Activated CD8-positive, alpha-beta memory T cell treated with anti-CD3 and anti-CD28 coated beads, Interleukin-2, amount 50 U/mL, for 24 hours (primary cell): Measurements from ENCODE around the gene ADI1.
"Not testable (repeated sequence)": the region's sequence is repeated elsewhere in the genome, so short reads cannot be mapped to it uniquely, and the experiment has no call there.

ENCODE experiments used
- DNase-seq: peaks from one replicate; pipeline ENCODE4 v3.0.0-alpha.2; 2020; ENCODE audit errors: extremely low read depth

The ADI1 gene

DNA sequence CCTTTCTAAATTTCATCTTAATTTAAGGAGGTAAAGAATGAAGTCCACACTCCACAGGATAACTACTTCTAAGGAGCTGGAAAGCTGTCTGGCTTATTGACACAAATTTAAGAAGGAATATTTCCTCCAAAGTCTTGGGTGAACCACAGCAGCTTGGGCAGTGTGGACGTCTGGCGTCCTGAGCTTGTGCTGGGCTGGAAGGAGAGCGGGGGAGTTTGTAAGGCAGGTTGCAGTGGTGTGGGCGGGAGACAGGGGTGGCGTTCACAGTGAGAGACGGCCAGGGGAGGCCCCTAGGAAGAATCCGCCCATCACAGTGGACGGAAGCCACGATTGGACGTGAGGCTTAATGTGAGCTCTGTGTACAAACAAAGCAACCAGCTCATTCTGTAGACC is 25.7 kb downstream of the ADI1 start:
- no peak for DNase-seq

DNA sequence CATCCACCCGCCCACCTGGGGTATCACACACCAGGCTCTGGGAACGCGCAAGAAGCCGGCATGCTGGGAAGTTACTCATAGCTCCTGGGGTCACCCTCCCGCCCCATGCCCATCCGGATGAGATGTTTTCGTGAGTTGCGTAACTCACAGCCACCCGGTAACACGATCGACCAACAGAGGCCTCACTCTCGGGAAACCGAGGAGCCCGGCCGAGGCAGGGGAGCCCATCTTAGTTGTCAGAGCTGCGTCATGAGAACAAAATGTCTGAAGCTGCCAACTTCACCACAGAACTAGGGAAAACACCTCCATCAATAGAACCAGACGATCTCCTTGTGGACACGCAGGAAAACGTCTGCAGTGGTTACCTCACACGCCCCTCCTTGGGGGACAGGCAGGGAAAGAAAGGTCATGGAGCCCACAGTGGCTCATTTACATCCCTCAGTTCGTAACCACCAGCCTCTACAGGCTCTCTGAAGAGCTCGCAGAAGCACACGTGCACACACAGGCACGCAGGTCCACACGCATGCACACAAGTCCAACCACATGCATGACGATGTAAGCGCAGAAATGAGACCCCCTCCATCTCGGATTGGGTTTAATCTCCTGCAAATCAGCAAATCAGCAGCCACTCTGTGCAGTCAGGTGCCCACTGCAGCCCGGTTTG is 26.2 kb downstream of the ADI1 start:
- no peak for DNase-seq

DNA sequence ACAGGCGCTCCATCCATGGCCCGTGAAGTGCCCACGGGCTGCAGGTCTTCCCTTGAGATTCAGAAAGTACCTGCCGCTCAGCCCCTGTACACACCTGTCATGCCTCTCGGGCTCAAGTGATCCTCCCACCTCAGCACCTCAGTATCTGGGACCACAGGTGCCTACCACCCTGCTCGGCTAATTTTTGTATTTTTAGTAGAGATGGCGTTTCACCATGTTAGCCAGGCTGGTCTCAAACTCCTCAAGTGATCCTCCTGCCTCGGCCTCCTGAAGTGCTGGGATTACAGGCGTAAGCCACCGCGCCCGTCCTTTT is 26.9 kb downstream of the ADI1 start:
- DNase-seq, result not testable (repeated sequence)

DNA sequence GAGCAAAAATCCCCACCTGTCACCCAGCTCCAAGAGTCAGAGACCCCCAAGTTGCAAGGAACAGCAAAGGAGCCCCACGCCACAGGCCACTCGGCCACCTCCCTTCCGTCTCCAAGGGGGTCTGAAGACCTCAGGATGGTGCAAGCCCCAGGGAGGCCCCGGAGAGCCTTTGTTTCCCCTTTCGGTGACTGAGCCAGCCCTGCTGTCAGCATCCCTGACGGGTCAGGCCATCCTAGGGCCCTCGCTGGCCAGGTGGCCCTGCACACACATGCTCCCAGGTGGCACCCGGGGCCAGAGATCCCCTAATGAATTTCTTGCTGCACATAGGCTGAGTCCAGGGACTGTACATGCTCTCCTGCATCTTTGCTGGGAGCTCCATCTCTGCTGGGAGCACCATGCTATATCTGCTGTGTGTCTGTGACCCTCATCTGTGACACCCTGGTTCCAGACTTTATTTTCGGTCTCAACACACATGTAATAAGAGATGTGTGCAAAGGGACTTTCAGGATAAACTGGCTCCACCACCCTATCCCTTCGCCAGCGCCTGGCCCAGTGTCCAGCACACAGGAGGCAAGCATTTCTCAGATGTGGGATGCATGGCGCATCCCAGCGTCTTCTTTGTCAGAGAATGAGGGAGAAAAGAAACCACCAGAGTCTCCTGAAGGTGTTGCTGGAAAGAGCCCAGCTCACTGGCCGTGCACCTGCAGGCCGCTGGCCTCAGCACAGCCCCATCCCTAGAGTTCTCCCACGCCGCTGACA is 27.4 kb downstream of the ADI1 start:
- DNase-seq, result no peak

DNA sequence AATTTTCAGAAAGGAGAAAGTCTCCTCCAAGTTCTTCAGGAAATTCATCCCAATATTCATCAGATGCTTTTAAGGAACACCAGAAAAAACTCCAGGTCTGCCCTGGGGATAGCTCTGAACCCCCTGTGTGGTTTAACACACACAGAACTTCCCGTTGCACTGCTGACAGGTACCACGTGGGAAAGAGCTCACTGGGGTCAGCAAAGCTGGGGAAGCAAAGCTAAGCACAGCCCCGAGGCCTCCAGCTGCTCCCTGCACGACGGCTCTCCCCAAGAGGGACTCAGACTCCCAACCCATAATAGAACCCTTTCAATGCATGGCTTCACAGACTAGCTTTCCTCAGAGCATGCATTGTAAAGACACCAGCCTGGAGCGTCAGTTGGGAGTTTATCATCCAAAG is 28.0 kb downstream of the ADI1 start:
- no peak for DNase-seq

DNA sequence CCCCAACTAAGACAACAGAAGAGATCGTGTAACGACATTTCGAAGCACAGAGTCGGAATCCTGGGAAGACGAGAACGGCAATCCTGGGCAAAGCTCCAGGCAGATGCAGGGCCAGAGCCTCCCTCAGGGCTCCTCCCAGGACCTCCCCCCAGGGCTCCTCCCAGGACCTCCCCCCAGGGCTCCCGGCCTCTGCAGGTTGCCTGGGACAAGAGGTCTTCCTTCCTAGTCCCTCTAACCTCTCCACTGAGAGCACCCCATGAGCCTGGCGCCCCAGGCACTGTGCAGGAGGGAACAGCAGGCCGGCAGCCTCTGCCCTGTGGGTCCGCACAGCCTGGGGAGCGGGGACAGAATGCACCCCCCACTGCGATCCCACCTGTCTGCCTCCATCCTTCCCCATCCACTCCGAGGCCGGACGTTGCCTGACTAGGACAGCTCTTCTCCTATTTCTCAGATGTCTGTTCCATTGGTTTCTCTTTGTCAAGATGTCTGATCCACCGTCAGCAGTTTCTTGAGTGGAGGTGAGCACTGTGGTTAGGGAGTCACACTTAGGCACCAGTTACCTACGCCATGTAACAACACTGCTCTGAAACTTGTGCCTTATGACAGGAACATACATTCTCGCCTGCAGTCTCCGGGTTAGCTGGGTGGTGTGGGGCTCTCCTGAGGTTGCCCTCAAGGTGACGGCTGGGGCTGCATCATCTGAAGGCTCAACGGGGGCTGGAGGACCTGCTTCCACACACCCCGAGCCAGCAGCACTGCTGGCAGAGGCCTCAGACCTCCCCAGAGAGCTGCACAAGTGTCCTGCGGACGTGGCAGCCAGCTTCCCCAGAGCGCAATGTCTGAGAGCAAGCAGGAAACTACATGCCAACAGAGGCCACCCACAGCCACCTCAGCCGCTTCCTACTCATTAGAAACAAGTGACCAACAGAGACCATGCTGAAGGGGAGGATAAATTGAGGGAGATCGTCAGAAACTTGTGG is 28.9 kb downstream of the ADI1 start:
- DNase-seq, result no peak

DNA sequence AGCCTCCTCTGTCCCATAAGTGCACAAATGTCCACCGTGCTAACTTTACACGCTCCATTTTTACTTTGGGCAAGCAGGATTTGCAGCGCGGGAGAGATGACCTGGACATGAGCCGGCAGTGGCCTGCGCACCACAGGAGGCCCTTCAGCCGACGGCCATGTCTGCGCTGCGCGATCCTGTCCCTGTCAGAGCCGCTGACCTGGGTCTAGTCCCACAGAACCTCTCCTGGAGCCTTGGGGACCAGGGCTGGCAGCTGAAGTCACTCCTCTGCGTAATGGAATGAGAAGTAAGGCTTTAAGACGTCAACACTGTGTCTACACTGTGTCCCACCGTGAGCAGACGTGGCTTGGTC is 29.6 kb downstream of the ADI1 start:
- no peak for DNase-seq

DNA sequence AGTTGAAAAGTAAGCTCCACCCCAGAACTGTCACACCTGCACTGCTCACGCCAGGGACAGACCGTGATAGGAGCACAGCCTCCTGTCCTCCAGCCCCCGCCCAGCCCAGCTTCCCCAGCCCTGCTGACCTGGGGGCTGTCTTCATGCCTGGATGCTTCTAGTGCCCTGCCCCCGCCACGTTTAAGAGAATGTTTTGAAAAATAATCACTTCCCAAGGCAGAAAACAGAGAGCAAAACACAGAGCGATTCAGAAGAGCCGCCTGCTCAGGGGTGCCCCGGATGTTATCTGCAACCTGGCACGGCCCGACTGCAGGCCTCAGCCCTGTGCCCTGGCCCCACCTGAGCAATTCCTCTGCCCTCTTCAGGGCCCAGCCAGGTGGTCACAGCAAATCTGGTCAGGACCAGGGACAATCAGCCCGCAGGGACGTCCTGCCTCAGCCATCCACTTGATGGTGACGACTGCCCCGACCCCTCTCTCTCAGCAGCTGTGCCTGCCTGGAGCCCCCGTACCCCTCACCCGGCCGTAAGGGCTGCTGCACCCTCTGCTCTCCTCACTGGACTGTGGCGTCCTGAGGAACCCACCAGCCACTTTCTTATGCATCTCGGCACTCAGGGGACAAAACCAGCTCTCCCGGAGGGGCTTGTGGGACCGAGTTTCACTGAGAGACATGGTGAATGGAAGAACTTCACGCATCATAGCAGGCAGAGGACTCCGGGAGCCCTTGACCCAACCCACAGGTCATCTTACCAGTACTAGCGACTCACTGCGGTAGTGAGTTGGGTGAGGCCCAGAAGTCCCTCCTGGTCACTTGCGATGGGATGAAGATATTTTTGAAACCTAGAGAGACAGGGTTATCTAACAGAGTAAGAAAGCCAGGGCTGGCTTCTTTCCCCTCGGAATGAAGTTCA is 30.2 kb downstream of the ADI1 start:
- no peak for DNase-seq

DNA sequence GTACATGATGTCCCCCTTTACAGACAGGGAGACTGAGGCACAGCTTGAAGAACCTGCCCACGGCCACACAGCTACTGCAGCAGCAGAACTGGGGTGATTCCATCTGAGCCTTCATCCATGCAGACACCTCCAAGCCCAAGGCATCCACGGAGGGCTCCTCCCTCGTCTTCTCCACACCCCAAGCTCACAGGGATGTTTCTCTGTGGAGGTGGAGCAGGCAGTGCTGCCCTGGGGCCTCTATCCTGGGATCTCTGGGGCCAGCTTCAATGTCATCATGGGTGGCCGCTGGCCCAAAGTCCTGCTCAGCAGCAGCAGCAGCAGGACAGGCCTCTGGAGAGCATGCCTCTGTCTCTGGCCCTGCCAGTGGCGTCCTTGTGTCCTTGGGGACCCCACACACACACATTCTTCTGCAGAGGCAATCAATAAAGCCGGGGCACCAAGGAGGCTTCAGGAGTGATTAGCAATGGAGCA is 31.2 kb downstream of the ADI1 start:
- no peak for DNase-seq

DNA sequence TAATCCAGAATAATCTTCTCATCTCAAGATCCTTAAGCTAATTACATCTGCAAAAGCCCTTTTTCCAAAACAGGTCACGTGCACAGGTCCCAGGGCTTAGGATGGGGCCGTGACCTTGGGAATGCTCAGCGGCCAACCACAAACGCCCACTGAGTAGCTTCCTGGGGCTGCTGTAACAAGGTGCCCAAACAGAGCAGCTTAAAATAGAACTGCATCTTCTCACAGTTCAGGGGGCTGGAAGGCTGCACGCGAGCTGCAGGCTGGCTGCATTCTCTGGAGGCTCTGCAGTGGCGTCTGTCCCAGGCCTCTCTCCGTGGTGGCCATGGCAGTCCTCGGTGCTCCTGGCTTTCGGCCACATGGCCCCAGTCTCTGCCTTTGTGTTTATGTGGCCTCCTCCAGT is 31.9 kb downstream of the ADI1 start:
- no peak for DNase-seq

DNA sequence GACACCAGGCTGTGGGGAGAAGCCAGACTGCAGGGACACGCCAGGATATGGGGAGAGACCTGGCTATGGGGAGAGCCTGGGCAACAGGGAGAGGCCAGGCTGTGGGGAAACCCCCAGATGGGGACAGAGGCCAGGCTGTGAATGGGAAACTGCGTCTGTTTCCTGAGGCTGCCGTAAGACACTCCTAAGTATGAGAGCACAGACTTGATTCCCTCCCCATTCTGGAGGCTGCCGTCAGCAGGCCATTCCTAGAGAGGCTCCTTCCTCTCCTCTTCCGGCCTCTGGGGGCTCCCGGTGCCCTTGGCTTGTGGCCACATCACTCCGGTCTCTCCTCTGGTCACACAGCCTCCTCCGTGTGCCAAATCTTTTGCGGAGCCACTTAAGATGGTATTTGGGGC is 32.3 kb downstream of the ADI1 start:
- DNase-seq, result no peak

DNA sequence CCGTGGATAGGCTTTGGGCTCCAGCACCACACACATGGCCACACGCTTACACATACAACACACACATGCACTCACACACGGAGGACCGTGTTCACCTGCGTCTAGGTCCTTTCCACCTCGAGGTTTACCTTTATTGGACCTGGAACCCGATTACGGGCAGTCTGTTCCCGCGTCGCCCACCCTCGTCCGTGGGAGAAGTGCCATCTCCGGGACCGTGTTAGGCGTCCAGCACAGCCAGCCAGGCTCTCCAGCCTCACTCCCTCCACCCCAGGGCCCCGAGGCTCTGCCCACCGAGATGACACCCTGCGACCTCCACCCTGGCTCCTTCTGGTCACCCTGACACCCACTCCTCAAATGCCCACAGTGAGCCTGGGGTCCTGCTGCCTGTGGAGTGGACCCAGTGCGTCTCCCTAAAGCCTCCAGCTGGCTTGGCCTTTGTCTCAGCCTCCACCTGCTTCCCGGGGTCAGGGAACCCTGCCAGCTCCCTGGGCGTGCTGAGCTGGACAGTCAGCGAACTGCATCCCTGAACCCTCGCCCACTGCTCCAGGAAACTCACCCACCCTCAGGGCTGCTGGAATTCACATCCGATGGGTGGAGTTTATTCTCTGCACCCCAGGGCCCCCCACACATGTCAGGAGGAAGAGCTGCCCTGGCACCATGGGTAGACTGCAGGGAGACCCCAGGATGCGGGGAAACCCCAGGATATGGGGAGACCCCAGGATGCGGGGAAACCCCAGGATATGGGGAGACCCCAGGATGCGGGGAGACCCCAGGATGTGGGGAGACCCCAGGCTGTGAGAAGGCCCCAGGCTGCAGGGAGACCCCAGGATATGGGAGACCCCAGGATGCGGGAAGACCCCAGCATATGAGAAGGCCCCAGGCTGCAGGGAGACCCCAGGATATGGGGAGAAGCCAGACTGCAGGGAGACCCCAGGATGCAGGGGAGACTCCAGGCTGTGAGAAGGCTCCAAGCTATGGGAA is 33.0 kb downstream of the ADI1 start:
- DNase-seq, result no peak

DNA sequence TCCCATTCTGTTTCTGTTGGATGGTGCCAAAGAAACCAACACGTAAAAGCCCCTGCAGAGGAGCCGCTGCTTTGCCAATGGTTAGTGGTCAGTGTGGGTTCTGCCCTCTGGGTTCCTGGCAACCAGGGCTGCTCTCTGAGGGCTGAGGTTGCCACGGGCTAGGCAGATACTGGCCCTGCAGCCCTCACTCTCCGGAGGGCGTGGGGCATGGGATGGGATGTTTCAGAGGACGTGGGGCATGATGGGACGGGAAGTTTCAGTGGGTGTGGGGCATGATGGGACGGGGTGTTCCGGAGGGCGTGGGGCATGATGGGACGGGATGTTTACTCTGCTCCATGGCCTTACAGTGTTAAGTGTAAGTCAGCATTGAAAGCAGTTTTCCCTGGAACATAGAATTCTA is 34.2 kb downstream of the ADI1 start:
- no peak for DNase-seq

DNA sequence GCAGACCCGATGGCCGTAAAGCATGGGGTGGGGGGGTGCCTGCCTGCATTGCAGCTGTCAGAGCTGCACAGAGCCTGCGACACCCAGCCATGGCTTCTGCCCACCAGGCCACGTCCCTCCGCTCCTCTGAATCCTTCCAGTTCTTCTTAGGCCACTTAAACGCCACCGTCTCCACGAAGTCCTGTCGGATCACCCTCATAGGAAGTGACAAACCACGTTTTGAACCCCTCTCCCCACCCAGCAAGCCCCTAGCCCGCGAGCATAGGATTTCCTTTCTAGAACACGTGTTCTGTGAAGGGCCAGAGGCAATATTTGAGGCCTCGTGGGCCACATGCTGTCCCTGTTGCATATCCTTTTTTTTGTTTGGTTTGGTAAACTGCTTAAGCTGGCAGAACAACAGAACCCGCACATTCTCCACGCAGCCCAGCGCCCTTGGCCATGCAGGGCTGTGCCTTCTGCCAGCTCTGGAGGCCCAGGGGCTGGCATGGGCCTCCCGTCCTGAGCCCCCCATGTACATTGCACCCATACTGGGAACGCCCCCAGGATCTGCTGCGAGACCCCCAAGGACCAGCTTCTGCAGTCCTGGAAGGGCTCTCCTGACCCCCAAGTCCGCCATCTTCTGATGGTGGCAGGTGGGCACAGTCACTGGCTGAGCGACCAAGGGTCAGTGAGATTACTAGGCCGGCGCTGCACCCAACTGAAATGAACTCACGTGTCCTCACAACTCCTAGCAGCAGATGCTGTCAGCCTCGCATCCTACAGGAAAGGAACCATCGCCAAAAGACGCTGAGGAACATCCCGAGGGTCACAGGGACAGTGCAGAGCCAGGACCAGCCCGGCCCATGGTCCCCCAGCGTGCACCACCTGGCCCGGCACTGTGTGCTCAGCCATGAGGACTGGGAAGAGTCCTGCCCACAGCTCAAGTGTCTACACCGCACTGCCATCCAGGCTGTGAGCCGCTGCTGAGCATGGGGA is 35.1 kb downstream of the ADI1 start:
- DNase-seq, result no peak

DNA sequence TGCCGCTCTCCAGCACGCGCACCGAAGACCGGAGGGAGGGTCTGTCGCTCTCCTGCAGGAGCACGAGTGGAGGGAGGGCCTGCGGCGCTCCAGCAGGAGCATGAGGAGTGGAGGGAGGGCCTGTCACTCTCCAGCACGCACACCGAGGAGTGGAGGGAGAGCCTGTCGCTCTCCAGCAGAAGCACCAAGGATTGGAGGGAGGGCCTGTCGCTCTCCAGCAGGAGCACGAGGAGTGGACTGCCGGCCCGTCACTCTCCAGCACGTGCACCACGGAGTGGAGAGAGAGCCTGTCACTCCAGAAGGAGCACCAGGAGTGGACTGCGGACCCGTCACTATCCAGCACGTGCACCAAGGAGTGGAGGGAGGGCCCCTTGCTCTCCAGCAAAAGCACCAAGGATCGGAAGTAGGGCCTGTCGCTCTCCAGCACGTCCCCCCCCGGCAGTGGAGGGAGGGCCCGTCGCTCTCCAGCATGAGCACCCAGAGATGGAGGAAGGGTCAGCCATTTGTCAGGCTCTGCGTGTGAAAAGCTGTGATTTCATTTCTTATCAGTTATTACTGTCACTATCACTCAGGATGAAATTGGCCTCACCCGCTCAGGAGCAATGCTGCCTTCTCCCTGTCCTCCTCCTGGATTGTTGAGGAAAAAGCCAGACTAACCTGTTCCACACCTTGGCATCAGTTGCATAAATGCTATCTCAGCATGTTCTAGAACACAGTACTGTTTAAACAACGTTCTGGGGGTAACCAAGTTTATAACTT is 35.9 kb downstream of the ADI1 start:
- DNase-seq, result no peak

DNA sequence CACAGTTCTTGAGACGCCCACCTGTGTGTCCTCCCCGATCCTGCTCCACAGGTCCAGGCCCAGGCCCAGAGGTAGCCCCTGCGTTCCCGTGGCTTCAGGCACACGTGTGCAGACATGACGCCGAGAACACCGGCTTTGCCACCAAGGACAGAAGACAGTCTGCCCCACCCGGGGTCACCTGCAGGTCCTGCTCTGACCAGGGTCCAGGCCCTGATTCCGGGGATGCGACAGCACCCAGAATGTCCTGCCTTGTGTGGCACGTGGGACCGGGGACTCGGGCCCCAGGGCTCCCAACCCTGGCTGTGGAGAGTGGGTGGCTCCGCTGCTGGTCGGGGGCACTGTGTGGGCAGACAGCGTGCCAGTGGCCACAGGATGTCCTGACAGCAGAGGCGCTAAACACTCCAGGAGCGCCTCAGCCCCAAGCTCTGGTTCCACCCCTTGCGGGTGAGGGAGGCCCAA is 36.9 kb downstream of the ADI1 start:
- no peak for DNase-seq

DNA sequence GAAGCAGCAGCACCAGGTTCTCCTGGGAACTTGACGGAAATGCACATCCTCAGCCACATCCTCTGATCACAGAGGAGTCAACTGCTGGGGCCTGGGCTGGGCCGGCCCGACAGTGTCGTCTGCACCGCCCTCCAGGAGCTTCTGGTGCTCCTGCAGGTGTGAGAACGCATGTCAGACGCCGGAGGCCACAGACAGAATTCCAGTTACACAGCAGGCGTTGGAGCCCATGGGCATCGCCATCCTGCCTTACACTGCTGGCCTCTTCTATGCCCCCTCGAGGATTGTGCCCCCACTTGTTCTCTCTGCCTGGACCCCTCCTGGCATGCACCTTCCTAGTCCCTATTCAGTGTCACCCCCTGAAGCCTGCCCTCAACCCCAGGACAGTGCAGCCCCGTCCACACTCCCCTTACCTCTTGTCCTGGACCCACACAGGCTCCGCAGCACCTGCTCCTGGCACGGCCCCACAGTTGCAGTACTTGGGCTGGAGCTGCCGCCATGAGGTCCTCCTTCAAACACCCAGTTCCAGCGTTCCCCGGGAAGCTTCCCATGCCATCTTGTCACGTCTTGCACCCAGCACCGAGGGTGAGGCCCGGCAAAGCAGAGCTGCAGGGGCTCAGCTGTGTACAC is 37.5 kb downstream of the ADI1 start:
- DNase-seq, result no peak

DNA sequence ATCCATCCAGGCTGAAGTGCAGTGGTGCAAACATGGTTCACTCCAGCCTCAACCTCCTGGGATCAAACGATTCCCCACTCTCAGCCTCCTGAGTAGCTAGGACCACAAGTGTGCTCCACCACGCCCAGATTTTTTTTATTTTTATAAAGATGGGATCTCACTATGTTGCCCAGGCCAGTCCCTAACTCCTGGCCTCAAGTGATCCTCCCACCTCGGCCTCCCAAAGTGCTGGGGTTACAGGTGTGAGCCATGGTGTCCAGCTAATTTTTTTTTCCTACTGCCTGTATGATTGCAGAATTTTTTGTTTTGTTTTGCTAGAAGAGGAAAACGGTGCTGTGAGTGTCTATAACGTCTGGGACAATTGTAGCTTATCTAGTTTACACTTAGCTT is 38.3 kb downstream of the ADI1 start:
- DNase-seq, result no peak
